Right lung (tissue), 5 donors: ENCODE measurements around the gene HHIP. TPM values are rescaled to one million over a fixed set of nuclear protein-coding genes. Genes with fewer than 3 reads are reported as not detected.
A peak's percentile ranks its signal among the peaks of the same experiment; 100 is the strongest.
"Not testable (repeated sequence)": the region's sequence is repeated elsewhere in the genome, so short reads cannot be mapped to it uniquely, and the experiment has no call there.

ENCODE experiments used
- DNase-seq, 2 donors: peaks; one replicate each; pipeline ENCODE4 v3.0.0-alpha.2; 2013
- polyA plus RNA-seq, 5 donors: library from polyadenylated mRNA; unstranded; fragments of 120-200 nt; gene quantifications; one replicate each; pipeline versions ENCODE4 v1.2.1 to v1.2.3, GENCODE V29; 2013; ENCODE audit warnings: inconsistent platforms in 1 of 5, low replicate concordance in 1 of 5; ENCODE audit not compliant: insufficient read length in 5 of 5, insufficient read depth in 1 of 5

The HHIP gene
- polyA plus RNA-seq, 5 donors: 16.4 to 68.7 (median 38.7) TPM

- no peak for DNase-seq
Measured at GRCh38 chr4:144739511-144740033, 93.6 kb downstream of the HHIP start.

- DNase-seq: no peak
Measured at GRCh38 chr4:144740316-144740715, 94.4 kb downstream of the HHIP start.

GRCh38 chr4:144748814-144749555 is 103.0 kb downstream of the HHIP start:
- no peak for DNase-seq

GRCh38 chr4:144750348-144750747 is 104.4 kb downstream of the HHIP start:
- no peak for DNase-seq

DNA sequence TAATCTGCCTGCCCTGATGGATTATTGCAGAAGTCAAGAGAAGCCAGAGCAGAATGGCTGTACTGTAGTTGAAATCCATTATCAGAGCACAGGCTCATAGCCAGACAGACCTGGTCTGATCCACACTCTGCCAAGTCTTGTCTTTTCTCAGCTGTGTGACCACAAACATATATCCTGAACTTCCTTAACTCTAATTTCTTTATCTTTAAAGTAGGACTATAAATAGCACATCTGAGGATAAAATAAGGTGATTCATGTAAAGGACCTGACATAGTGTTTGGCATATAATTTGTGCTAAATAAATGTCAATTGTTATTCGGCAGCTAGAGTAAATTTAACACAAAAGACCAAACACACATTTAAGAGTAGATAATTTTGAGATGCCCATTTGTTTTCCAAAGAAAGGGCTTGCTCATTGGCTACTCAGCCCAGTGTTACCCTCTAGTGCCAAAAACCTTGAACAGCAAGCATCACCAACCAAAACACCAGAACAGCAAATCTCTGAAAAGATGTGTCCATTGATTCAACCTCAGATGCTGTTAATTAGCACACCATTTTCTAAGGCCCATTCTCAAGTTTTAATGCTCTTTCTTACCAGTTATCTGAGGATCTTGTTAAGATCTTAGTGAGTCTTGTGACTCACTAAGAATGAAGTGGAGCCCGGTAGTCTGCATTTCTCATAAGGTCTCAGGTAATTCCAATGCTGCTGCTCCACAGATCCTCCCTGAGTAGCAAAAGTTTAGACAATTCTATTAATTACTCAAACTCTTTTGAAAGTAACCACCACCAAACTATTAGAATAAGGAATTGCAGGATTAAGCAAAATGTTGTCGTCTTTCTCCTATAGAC is 108.8 kb downstream of the HHIP start:
- no peak for DNase-seq

GRCh38 chr4:144757969-144758368 is 112.0 kb downstream of the HHIP start:
- DNase-seq: no peak

DNA sequence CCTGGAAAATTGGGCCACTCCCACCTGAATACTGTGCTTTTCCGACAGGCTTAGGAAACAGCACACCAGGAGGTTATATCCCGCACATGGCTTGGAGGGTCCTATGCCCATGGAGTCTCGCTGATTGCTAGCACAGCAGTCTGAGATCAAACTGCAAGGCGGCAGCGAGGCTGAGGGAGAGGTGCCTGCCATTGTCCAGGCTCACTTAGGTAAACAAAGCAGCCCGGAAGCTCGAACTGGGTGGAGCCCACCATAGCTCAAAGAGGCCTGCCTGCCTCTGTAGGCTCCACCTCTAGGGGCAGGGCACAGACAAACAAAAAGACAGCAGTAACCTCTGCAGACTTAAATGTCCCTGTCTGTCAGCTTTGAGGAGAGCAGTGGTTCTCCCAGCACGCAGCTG is 122.9 kb downstream of the HHIP start:
- not testable (repeated sequence) for DNase-seq

- no peak for DNase-seq
Measured at GRCh38 chr4:144778364-144778763, 132.4 kb downstream of the HHIP start.

GRCh38 chr4:144782345-144782744 is 136.4 kb downstream of the HHIP start:
- no peak for DNase-seq

GRCh38 chr4:144785961-144786360 is 140.0 kb downstream of the HHIP start:
- no peak for DNase-seq

DNA sequence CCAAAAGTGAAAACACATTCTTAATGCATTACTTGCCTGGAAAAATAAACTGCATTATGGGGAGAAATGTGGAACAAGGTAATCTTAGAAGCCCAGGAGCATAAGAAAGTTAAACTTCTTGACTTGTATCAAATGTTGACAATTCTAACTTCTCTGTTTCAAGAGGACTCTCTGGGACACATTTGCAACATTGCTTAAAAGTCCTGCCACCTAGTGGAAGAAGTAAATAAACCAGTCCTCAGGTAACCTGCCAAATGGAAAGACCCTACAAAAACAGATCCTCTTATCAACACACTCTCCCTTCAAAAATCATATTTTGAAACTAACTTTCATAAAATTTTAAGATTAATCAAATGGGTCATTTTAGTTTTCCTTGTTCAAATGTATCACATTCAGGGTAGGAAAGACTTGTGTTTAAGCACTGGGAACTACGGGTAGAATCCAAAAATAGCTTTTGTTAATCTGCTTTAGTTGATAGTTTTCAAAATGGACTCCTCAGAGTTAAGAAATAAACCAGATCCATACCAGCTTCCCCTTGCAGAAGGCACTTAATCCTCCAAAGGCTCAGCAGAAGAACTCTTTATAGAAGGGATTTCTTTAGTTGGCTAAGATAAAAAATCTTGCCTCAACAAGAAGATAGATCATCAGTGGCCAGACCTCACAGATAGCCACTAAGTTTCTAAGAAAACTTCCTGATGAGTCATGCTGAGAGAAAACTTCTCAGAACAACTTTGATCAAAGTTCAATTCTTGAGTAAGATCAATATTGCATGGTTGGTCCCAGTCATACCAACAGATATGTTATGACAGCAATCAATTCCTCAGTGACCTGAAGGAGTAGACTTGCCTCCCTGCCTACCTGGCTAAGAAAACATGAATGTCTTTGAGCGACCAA is 141.7 kb downstream of the HHIP start:
- peak; percentile 16 to 23 for DNase-seq

DNA sequence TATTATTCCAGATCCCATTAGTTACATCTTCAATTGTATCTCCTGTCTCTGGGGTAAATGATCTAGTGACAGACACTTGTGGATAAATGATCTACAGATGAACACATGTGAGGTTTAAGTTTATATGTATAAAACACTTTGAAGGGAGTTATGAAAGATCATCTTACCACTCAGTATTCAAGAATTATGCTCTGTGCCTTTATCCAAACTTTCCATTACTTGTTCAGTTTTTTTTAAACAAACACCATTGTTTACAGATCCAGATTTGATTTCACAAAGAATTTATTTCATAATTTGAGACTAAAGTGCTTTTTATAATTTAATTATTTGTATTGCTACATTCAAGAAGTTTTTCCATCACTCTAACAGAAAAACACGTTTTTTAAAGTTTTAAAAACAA is 142.5 kb downstream of the HHIP start:
- DNase-seq: no peak

DNA sequence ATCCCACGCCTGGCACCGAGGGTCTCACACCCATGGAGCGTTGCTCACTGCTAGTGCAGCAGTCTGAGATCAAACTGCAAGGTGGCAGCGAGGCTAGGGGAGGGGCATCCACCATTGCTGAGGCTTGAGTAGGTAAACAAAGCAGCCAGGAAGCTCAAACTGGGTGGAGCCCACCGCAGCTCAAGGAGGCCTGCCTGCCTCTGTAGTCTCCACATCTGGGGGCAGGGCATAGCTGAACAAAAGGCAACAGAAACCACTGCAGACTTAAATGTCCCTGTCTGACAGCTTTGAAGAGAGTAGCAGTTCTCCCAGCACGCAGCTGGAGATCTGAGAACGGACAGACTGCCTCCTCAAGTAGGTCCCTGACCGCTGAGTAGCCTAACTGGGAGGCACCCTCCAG is 146.0 kb downstream of the HHIP start:
- not testable (repeated sequence) for DNase-seq
